ENCODE data around the gene TENM3.

DNA sequence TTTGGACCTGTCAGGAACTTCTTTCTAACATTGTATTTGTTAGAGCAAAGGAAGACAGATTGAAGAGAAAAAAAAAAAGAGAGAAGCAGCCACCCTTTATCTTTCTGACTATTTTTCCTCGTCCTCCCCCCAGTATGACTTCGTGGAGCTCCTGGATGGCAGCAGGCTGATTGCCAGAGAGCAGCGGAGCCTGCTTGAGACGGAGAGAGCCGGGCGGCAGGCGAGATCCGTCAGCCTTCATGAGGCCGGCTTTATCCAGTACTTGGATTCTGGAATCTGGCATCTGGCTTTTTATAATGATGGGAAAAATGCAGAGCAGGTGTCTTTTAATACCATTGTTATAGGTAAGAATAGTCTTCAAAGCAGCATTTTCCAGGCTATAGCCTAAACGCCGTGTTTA lies 436.3 kb downstream of the TENM3 start:
- TF ChIP-seq, protein P1, sequence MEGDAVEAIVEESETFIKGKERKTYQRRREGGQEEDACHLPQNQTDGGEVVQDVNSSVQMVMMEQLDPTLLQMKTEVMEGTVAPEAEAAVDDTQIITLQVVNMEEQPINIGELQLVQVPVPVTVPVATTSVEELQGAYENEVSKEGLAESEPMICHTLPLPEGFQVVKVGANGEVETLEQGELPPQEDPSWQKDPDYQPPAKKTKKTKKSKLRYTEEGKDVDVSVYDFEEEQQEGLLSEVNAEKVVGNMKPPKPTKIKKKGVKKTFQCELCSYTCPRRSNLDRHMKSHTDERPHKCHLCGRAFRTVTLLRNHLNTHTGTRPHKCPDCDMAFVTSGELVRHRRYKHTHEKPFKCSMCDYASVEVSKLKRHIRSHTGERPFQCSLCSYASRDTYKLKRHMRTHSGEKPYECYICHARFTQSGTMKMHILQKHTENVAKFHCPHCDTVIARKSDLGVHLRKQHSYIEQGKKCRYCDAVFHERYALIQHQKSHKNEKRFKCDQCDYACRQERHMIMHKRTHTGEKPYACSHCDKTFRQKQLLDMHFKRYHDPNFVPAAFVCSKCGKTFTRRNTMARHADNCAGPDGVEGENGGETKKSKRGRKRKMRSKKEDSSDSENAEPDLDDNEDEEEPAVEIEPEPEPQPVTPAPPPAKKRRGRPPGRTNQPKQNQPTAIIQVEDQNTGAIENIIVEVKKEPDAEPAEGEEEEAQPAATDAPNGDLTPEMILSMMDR (conservative IDR thresholded peaks at IDR 0.05): no peak
- no peak for TF ChIP-seq EZH2 (IDR thresholded peaks at IDR 0.05; ENCODE audit: low read depth)
